AG10803 (cell line): Measurements from ENCODE around the gene RBM43.
A peak's percentile ranks its signal among the peaks of the same experiment; 100 is the strongest.
"Not testable (repeated sequence)": the region's sequence is repeated elsewhere in the genome, so short reads cannot be mapped to it uniquely, and the experiment has no call there.

Experiments
- DNase-seq: peaks from one replicate; pipeline ENCODE4 v3.0.0; 2010; ENCODE audit warnings: low read depth
- H3K4me3 ChIP-seq: 2 replicates; pipeline ENCODE4 v1.5.1; 2011; ENCODE audit warnings: mild to moderate bottlenecking, low read length, control low read depth
- CTCF ChIP-seq: conservative IDR thresholded peaks from 2 replicates; pipeline ENCODE4 v1.5.1; 2011; ENCODE audit warnings: mild to moderate bottlenecking, low read length, control low read depth, inconsistent platforms

Gene RBM43

GRCh38 chr2:151297882-151298281 lies 36.2 kb upstream of the RBM43 start:
- no peak overlapping the region for H3K4me3 ChIP-seq
- DNase-seq, result no peak
- no peak for TF ChIP-seq CTCF

GRCh38 chr2:151295926-151296325 lies 34.3 kb upstream of the RBM43 start:
- DNase-seq, result not testable (repeated sequence)

GRCh38 chr2:151292546-151292945 lies 30.9 kb upstream of the RBM43 start:
- DNase-seq, result no peak
- no peak for TF ChIP-seq CTCF
- no peak overlapping the region for H3K4me3 ChIP-seq

More at GRCh38 chr2:151295926-151296325, 34.3 kb upstream of the RBM43 start:
- H3K4me3 ChIP-seq, result not testable (repeated sequence)

GRCh38 chr2:151292141-151292540 lies 30.5 kb upstream of the RBM43 start:
- DNase-seq, result no peak
- H3K4me3 ChIP-seq, result no peak overlapping the region
- TF ChIP-seq CTCF, result no peak

- no peak for TF ChIP-seq CTCF
- DNase-seq, result no peak
- no peak overlapping the region for H3K4me3 ChIP-seq
Measured at GRCh38 chr2:151291224-151291623, 29.6 kb upstream of the RBM43 start.

- TF ChIP-seq CTCF, result no peak
- peak; percentile 66 for DNase-seq
- peak overlapping the region; percentile 70 for H3K4me3 ChIP-seq
Measured at GRCh38 chr2:151289972-151290866, 28.6 kb upstream of the RBM43 start.

- no peak for DNase-seq
- no peak for TF ChIP-seq CTCF
- no peak overlapping the region for H3K4me3 ChIP-seq
Measured at GRCh38 chr2:151287513-151288250, 26.0 kb upstream of the RBM43 start.
